ENCODE results near the gene KLF18.
A peak's percentile ranks its signal among the peaks of the same experiment; 100 is the strongest.
"Not testable (repeated sequence)": the region's sequence is repeated elsewhere in the genome, so short reads cannot be mapped to it uniquely, and the experiment has no call there.

The KLF18 gene

GRCh38 chr1:44141531-44141930 is at the start of gene KLF18:
TSS of gene KLF18 (minus strand) at chr1:44141631. CDS start at chr1:44141631, 0 bp downstream.
- no peak for DNase-seq (ENCODE audit: low read depth in 2 of 3, low spot score in 1 of 3)

GRCh38 chr1:44174630-44175029 is 33.2 kb upstream of the KLF18 start:
- no peak for DNase-seq (ENCODE audit: low read depth in 2 of 3, low spot score in 1 of 3)

- DNase-seq (ENCODE audit: low read depth in 2 of 3, low spot score in 1 of 3), result no peak
Measured at GRCh38 chr1:44170281-44170823, 28.9 kb upstream of the KLF18 start.

GRCh38 chr1:44168520-44169098 is 27.2 kb upstream of the KLF18 start:
- DNase-seq (ENCODE audit: low read depth in 2 of 3, low spot score in 1 of 3), result no peak

GRCh38 chr1:44161546-44161945 is 20.1 kb upstream of the KLF18 start:
- no peak for DNase-seq (ENCODE audit: low read depth in 2 of 3, low spot score in 1 of 3)

GRCh38 chr1:44158871-44159270 is 17.4 kb upstream of the KLF18 start:
- DNase-seq (ENCODE audit: low read depth in 2 of 3, low spot score in 1 of 3), result no peak

GRCh38 chr1:44157903-44158302 is 16.5 kb upstream of the KLF18 start:
- no peak for DNase-seq (ENCODE audit: low read depth in 2 of 3, low spot score in 1 of 3)

GRCh38 chr1:44154049-44154448 is 12.6 kb upstream of the KLF18 start:
- no peak for DNase-seq (ENCODE audit: low read depth in 2 of 3, low spot score in 1 of 3)

GRCh38 chr1:44152692-44153091 is 11.3 kb upstream of the KLF18 start:
- DNase-seq (ENCODE audit: low read depth in 2 of 3, low spot score in 1 of 3), result no peak

GRCh38 chr1:44151808-44152207 is 10.4 kb upstream of the KLF18 start:
- DNase-seq (ENCODE audit: low read depth in 2 of 3, low spot score in 1 of 3), result no peak

- peak in 1 of 3 donors; percentile 3 for DNase-seq (ENCODE audit: low read depth in 2 of 3, low spot score in 1 of 3)
Measured at GRCh38 chr1:44151332-44151731, 9.9 kb upstream of the KLF18 start.

GRCh38 chr1:44147582-44147981 is 6.2 kb upstream of the KLF18 start:
- no peak for DNase-seq (ENCODE audit: low read depth in 2 of 3, low spot score in 1 of 3)

- no peak for DNase-seq (ENCODE audit: low read depth in 2 of 3, low spot score in 1 of 3)
Measured at GRCh38 chr1:44146536-44147361, 5.3 kb upstream of the KLF18 start.

- DNase-seq (ENCODE audit: low read depth in 2 of 3, low spot score in 1 of 3), result no peak
Measured at GRCh38 chr1:44144962-44145756, 3.7 kb upstream of the KLF18 start.

- not testable (repeated sequence) for DNase-seq (ENCODE audit: low read depth in 2 of 3, low spot score in 1 of 3)
Measured at GRCh38 chr1:44139565-44139964, 1.9 kb downstream of the KLF18 start.

GRCh38 chr1:44138239-44138638 is 3.2 kb downstream of the KLF18 start:
- DNase-seq (ENCODE audit: low read depth in 2 of 3, low spot score in 1 of 3), result no peak

- DNase-seq (ENCODE audit: low read depth in 2 of 3, low spot score in 1 of 3), result no peak
Measured at GRCh38 chr1:44135886-44136285, 5.5 kb downstream of the KLF18 start.

- DNase-seq (ENCODE audit: low read depth in 2 of 3, low spot score in 1 of 3), result no peak
Measured at GRCh38 chr1:44134071-44134920, 7.1 kb downstream of the KLF18 start.

GRCh38 chr1:44131411-44131810 is 10.0 kb downstream of the KLF18 start:
- DNase-seq (ENCODE audit: low read depth in 2 of 3, low spot score in 1 of 3), result no peak

- DNase-seq (ENCODE audit: low read depth in 2 of 3, low spot score in 1 of 3), result no peak
Measured at GRCh38 chr1:44129616-44130500, 11.6 kb downstream of the KLF18 start.

Data from stimulated activated CD4-positive, alpha-beta T cell treated with anti-CD3 and anti-CD28 coated beads, Interleukin-12 subunit alpha, Interleukin-12 subunit beta, amount 100 ng/mL, for 48 hours (primary cell).